Measurements from ENCODE around the gene CATSPERD. TPM values are rescaled to one million over a fixed set of nuclear protein-coding genes. Genes with fewer than 3 reads are reported as not detected.
A peak's percentile ranks its signal among the peaks of the same experiment; 100 is the strongest.

CATSPERD gene, protein sequence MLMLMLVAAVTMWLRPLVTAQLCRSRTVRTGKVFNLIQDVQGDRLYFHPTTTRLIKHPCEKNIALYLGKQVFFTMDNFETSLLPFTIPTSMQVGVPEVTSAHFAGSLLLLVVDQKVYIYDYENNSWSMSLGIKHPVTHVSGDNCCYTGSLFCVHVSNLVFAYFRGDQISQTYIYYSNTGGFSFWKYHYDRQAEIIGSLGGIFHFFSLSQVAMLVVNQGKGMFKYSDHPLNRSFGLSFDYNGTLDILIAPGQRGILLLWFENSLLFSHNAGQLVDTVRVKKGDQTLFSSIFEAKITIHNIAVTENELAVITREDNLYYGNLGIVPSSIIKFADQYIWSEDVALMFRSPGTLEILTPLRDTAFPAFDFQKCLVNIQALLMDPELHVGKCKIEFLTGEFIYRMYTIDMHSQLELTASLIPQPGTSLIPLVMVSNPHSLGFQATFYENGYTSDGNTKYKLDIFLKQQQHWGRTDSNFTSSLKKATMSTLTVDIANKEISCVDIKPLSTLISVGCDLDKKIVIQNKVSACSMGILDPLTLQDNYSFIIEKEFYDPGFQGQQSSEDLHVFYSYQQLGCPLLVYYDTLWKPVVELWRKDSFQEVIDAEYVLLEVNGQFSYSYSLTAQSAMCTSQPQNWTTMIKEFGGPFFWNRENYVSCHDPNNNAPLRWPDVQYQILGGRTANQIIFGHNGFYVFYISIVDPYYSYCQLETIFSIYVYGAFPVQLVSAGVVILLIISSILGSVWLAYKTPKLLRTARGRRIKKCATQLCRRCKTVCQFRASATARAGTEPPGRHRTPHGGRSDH
- total RNA-seq, result not detected in 2 replicates

DNA sequence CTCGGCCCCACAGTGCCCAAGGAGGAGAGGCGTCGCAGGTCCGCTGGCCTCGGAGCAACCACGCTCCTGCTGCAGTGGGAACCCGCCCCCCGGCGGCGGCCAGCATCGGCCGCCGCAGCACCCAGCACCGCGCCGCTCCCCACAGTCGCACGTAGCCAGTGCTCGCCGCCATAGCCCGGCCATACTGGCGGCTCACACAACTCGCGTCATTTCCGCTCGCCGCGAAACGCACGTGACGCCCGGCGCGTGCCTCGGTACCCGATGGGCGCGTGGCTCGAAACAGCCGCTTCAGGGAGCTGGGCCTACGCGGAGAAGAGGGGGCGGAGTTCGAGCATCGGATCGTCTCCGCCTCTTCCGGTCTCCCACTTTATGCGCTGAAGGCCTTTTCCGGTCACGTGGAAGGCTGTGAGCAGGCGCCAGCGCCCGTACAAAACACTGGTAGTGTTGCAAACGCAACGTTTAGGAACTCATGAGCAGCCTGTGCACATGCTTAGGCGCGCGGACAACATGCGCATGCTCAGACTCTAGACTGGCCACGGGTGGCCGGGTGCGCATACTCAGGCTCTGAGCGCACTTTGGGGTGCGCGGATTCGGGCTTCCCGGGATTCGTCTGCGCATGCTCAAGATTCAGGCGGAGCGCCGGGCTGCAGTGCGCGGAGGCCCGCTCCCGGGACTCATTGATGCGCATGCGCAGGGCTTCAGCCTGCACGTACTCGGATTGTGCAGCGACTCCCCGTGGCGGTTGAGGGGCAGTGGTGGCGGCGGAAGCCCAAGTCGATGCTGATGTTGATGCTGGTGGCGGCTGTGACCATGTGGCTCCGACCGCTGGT, at the start of gene CATSPERD, which contains the start of gene LONP1:
Gene CATSPERD (plus strand): TSS at position 677 of the 830 bp plus-strand sequence. CDS start 101 bp downstream, at position 778.
Gene LONP1 (minus strand): TSS at position 186 of the 830 bp plus-strand sequence. CDS start 14 bp downstream, at position 172.
- DNase-seq, result peak; percentile 99

DNA sequence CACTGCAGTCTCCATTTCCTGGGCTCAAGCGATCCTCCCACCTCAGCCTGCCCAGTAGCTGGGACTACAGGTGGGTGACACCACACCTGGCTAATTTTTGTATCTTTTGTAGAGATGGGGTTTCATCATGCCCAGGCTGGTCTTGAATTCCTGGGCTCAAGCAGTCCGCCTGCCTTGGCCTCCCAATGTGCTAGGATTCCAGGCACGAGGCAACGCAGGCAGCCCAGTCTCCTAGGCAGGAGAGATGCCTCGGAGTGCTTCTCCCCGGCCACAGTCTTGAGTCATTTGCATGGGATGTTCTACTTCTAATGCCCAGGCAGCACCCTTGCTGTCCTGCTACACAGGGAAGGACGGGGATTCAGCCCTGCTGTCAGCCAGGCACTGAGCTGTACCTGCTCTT, 48.8 kb upstream of the CATSPERD start:
- DNase-seq, result no peak

DNA sequence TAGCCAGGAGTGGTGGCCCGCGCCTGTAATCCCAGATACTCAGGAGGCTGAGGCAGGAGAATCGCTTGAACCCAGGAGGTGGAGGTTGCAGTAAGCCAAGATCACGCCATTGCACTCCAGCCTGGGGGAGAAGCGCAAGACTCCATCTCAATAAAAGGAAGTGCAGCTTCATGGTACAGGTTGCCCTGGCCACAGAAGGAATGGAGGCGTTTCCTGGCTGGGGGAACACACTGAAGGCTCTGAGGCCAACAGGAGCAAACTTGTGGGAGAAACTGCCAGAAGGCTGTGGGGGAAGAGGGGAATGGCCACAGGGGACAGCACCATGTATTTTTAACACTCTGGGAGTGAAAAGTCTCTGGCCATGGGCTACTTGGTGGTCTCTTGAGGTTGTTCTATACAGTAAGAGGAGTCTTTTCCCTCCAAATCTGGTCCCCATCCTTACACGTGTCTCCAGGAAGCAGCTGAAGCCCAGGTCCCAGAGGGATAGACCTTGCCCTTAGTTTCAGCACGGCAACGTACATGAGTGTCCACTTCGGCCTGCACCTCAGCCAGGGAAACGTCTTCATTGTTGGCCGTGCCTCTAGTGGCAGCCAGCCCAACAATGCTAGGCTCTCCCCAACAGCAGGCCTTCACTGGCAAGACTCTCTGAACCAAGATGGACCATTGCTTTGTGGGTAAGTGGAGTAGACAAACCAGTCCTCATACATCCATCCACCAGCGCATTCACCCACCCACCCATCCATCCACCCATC, 47.6 kb upstream of the CATSPERD start:
- DNase-seq, result no peak

DNA sequence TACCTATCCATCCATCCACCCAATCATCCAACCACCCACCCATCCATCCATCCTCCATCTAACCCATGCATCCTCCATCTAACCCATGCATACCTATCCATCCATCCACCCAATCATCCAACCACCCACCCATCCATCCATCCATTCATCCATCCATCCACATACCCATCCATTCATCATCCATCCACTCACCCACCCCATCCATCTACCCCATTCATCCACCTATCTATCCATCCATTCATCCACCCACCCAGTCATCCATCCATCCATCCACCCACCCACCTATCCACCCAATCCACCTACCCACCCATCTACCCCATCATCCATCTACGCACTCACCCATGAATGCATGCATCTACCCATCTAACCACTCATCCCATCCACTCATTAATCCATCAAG, 46.7 kb upstream of the CATSPERD start:
- DNase-seq, result no peak

DNA sequence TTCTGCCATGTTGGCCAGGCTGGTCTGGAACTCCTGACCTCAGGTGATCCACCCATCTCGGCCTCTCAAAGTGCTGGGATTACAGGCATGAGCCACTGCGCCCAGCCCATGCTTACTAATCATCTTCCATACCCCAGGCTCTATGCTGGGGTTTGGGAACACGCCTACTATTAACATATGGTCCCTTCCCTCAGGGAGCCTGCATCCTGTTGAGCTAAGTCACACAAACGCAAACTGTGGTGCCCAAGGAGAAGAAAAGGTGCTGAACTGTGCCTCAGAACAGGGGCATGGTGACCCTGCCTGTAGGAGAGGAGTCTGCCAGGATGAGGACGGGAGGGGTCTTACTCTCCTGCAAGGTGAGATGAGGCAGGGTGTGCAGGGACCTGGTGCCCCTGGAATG, 45.7 kb upstream of the CATSPERD start:
- no peak for DNase-seq

DNA sequence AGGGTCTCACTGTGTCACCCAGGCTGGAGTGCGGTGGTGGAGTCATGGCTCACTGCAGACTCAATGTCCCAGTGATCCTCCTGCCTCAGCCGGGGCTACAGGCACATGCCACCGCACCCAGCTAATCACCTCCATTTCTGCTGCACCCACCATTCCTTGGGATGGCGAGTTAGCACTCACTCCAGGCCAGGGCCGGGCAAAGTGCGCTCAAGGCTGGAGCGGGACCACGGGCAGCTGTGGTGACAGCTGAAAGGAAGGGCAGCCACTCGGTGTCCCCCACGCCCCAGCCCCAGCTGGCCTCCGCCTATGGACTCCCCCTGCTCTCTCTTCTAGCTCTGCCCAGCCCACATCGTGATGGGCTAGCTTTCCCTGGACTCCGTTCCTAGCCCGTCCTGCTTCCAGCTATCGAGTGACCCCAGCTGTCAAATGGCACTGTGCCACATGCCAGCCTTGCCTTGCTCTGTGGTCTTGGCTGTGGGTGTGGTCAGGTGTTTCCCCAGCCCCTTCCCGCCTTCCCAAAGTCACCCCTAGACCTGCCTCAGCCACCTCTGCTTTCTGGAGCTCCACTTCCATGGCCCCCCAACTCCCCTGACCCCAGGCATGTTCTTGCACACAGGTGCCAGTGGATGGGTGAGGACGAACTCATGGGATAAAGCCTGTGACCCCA, 44.2 kb upstream of the CATSPERD start:
- DNase-seq, result no peak

DNA sequence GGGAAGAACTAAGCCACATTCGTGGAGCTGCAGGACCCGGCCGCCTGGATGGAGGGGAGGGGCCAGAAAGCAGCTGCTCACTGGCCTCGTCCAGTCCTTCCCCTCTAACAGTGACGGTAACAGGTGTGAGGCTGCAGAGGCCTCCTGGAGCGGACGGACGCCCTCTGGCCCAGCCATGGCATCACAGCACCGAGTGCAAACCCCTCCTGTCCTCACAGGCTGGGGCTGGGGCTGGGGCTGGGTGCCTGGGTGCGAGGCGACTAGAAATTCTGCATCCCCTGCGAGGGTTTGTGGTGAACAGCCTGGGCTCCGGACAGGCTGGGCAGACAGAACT, 43.7 kb upstream of the CATSPERD start:
- DNase-seq, result no peak

DNA sequence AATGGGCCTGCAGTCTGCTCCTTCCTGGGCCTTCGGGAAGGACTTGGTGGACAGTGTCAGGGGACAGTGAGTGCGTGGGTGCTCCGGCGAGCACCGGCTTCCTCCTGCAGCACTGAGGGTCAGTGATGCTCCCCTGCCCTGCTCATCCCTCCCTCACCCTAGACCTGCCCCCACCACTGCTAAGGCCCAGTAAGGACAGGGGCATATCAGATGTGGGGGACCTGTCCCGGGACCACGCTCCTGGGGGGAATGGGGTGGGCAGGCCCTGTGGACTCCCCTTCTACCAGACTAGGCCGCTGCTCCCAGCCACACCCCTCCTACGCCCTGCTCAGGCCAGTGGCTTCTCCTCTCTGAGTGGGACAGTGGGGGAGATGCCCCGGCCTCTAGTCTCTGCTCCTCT, 43.3 kb upstream of the CATSPERD start:
- DNase-seq, result no peak

DNA sequence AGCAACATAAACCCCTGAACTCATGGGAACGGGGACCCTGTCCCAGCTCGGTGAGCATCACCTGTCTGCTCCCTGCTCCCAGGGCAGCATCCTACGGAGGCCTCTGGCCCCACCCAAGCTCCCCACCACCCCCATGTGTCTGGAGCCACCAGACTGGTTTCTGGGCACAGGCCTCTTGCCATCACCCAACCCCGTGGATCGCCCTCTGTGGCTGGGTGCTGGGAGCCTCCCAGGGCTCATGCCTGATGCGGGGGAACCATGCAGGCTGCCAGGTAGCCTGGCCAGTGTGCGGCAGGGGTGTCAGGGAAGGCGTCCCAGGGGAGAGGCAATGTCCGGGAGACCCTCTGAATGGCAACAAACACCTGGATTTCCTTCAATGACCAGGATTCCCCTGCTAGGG, 42.9 kb upstream of the CATSPERD start:
- no peak for DNase-seq

DNA sequence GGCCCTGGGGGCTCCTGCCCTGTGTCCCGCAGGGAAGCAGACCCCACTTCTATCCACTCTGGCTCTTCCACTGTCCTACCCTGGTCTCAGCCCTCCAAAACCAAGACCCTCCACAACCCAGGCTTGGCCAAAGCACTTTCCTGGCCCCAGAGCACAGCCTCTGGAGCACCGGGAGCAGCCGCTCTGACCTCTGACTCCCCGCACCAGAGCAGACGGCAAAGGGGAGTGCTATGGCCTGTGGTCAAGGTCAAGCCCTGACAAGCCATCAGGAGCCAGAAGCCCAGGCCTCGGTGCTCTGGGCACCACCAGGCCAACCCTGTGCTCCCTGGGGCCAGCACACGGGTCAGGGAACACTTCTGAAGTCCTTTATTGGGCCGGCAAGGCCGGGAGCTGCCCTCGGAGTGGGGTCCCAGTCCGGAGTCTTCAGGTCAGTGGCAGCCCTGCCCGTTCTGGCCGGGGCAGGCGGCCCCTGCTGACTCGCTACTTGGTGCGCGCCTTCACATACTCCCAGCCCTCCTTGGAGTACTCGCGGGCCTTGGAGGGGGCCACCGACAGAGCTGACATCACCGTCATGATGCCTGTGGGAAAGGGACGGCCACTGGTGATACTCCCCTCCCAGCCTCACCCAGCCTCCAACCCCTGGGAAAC, 42.2 kb upstream of the CATSPERD start:
- DNase-seq, result no peak

DNA sequence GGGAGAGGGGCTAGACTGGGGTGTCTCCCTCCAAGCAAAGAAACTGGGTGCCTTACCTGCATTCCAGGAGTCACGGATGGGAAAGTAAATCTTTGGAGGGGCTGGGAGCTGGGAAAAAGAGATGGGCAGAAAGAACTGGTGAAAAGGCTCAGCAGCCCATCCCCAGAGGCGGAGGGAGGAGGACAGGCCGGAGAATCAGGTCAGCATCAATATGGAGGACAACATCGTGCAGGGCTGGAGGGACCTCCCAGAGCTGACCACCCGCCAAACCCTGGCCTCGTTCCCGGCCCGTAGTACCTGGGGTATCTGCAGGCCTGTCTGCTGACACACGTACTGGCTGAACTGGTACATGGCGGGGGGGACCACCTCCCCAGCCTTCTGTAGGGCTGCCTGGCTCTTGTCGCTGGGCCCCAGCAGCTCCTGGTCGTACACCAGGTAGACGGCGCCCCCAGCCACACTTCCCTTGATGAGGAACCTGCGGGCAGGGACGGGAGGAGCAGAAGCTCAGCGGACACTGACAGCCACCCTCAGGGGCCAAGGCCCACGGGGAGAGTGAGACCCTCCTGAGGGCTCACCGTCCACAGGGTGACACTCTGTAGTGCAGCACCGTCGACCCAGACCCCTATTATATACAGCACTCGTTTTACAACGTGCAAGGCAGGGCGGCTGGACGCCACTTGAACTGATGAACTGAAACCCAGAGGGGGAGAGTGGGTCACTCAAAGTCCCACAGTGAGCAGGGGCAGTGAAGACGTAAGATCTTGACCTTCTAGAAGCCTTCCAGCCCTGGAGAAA, 41.0 kb upstream of the CATSPERD start:
- DNase-seq, result peak; percentile 39

DNA sequence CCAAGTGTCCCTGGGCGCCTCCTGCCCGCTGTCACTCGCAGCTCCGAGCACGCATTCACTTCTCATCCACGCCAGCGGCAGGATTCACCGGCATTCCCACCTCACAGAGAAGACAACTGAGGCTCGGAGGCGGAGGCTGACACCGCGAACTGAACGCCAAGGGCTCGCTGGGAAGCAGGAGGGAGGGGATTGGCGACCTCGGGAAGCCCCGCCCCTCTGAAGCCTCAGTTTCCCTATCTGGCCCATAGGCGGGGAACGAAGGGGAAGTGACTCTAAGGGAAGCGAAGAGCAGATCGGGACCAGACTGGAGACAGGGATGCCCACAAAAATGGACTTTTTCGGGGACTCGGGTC, 40.4 kb upstream of the CATSPERD start:
- no peak for DNase-seq

DNA sequence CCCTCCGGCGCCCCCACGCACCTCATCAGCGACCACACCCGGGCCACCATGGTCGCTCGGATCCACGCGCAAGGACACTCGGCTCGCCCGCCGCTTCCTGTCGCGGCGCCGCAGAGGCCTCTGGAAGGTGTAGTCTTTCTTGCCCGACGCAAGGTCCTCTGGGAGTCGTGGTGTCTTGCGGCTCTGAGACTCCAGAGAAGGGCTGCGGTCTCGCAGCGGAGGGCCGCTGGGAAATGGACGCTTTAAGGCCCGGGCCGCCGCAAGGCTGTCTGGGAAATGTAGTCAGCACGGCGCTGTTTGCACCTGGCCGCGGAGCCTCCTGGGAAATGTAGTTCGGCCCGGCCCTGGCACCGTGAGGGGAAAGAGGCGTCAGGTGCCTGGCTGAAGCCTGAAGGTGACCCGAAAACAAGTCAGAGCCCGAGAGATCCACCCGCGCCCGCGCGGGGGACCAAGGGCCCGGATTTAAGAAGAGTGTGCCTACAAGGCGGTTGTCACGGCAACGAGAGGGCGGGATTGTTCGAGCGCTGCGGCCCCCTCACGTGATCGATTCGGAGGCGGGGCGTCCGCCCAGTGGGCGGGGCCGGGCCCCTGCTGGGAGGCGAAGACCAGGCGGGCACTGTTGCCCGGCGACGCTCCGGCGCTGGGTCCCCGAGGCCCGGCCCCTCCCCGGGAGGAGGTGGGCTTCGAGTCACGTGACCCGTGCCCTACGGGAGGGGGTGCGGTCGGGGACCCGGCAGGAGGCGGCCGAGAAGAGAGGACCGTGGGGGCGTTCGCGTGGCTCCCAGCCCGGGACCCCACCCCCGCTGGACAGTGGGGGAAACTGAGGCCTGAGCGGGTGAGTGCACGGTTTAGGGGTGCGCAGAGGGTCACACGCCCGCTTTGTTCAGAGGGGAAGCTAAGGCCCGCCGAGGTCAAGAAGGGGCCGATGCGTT, 39.7 kb upstream of the CATSPERD start, which contains the start of the genes HSD11B1L and MICOS13:
Gene HSD11B1L (plus strand): TSS at position 591 of the 932 bp plus-strand sequence. CDS start 3,806 bp downstream, outside the sequence.
Gene MICOS13 (minus strand): TSS at position 80 of the 932 bp plus-strand sequence. CDS start 30 bp downstream, at position 50.
- peak; percentile 99 for DNase-seq

DNA sequence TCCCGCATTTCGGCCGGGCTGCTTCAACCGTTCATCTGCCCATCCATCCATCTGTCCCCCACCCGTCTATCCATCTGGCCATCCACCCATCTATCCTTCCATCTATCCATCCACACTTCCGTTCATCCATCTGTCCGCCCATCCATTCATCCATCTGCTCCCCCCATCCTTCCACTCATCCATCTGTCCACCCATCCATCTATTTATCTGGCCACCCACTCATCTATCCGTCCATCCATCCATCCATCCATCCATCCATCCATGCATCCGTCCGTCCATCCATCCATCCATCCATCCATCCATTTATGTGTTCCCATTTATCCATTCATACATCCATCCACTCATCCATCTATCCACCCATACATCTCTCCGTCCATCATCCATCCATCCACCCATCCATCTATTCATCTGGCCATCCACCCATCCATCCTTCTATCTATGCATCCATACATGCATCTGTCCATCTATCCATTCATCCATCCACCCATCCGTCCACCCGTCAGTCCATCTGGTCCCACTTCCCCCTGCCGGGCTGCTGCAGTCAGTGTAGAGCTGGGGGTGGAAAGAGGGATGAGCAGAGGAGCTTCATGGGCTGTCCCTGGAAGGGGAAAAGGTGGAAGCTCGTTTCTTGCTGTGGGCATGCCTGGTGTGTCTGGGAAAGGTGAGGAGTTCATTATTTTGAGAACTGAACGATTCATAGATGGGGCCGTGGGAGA, 38.9 kb upstream of the CATSPERD start:
- no peak for DNase-seq

DNA sequence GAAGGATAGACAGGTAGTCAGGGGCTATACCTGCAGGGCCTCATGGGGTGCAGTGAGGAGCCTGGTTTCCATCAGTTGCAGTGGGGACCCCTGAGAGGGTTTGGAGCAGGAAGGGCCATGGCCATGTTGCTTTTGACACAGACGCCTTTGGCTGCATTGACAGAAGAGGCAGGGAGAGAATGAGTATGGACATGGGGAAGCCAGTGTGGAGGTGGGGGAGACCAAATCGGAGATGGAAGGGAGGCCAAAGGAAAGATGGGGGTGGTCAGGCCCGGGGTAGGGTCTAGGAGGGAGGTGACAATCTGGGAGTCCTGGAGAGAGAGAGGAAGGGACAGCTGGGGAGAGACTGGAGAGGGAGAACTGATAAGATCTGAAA, 38.3 kb upstream of the CATSPERD start:
- DNase-seq, result no peak

DNA sequence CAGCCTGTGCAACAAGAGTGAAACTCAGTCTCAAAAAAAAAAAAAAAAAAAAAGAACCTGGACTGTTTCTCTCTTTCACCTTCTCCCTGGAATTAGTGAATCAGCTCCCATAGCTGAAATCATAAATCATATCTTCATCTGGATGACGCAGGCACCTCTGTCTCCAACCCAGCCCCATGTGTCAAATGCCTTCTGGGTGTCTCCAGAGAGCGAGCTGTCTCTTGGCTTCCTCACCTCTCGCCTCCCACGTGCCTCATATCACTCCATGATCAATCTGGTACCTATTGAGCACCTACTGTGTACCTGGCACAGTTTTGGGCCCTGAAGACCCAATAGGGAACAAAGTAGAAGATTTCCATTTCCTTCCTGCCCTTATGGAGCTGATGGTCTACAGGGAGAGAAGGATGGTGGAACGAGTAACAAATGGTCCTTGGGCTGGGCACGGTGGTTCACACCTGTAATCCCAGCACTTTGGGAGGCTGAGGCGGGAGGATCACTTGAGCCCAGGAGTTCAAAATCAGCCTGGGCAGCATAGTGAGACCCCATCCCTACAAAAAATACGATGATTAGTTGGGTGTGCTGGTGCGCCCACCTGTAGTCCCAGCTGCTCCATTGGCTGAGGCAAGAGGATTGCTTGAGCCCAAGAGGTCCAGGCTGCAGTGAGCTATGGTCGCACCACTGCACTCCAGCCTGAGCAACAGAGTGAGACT, 37.1 kb upstream of the CATSPERD start:
- no peak for DNase-seq

DNA sequence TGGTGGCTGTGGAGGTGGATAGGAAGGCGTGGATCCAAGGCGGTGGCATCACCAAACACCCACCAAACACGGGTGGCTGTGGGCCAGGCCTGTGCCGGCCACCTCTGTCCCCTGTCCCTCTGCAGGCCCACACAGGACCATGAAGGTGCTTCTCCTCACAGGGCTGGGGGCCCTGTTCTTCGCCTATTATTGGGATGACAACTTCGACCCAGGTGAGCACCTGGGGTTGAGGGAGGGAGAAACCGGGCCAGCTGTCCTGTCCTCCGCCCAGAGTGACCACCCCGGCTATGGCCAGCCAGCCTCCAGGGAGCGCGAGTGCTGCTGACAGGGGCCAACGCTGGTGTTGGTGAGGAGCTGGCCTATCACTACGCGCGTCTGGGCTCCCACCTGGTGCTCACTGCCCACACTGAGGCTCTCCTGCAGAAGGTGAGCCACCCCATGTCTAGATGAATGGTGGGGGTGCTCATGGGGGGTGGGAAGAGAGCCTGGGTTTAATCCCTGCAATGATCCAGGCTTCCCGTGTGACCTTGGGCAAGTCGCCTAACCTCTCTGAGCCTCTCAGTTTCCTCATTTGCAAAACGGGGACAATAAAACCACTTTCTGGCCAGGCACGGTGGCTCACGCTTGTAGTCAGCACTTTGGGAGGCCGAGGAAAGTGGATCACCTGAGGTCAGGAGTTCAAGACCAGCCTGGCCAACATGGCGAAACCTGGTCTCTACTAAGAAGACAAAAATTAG, 35.6 kb upstream of the CATSPERD start:
- no peak for DNase-seq

All from dermis blood vessel endothelial cell (primary cell).